ENCODE results near the gene TLDC2.

- TF ChIP-seq CTCF (IDR thresholded peaks at IDR 0.05) (no peak), POLR2A (IDR thresholded peaks at IDR 0.05) (no peak)
Measured at GRCh38 chr20:36860811-36861624, 14.9 kb upstream of the TLDC2 start.

Data from Peyer's patch (tissue), 4 donors.